ENCODE data around the gene ANKRD40. TPM values are rescaled to one million over a fixed set of nuclear protein-coding genes. Genes with fewer than 3 reads are reported as not detected.

Gene ANKRD40
- total and polyA plus RNA-seq, 9 of the 15 experiments (the other 6 are each of a cell fraction or from before 2014, with no cell fraction given): 9.0 to 28.9 (median 27.7) TPM

DNA sequence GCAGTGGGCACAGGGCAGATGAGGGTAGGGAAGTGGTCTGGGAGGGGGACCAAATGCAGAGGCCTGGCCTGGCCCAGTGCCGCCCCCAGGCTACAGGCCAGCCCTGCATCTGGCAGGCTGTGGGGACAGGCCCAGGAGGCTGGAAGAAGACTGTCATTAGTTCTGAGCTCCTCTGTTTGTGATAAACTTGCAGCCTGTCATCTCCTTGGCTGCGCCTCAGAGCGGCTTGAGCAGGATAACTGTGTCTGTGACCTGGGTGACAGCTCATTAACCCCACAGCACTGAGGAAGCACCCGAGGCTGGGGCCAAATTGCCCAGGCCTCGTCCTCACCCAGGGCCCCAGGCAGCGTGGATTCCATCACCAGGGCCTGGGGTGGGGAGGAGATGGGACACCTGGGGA lies 49.1 kb downstream of the ANKRD40 start (continued):
- TF ChIP-seq, protein P1, sequence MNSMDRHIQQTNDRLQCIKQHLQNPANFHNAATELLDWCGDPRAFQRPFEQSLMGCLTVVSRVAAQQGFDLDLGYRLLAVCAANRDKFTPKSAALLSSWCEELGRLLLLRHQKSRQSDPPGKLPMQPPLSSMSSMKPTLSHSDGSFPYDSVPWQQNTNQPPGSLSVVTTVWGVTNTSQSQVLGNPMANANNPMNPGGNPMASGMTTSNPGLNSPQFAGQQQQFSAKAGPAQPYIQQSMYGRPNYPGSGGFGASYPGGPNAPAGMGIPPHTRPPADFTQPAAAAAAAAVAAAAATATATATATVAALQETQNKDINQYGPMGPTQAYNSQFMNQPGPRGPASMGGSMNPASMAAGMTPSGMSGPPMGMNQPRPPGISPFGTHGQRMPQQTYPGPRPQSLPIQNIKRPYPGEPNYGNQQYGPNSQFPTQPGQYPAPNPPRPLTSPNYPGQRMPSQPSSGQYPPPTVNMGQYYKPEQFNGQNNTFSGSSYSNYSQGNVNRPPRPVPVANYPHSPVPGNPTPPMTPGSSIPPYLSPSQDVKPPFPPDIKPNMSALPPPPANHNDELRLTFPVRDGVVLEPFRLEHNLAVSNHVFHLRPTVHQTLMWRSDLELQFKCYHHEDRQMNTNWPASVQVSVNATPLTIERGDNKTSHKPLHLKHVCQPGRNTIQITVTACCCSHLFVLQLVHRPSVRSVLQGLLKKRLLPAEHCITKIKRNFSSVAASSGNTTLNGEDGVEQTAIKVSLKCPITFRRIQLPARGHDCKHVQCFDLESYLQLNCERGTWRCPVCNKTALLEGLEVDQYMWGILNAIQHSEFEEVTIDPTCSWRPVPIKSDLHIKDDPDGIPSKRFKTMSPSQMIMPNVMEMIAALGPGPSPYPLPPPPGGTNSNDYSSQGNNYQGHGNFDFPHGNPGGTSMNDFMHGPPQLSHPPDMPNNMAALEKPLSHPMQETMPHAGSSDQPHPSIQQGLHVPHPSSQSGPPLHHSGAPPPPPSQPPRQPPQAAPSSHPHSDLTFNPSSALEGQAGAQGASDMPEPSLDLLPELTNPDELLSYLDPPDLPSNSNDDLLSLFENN (IDR thresholded peaks at IDR 0.05; ENCODE audit: low read depth in 2 of 2, low read length in 2 of 2): no peak
- TF ChIP-seq ADNP (tag; IDR thresholded peaks at IDR 0.05): no peak
- TF ChIP-seq PBX2 (CRISPR knock-in tag; IDR thresholded peaks at IDR 0.05; ENCODE audit: low read depth): no peak
- TF ChIP-seq PBX2 (tag; conservative IDR thresholded peaks at IDR 0.05; ENCODE audit: low read depth): peak; percentile 31; the same call in 1 of the 2 replicates
- TF ChIP-seq ZEB2 (IDR thresholded peaks at IDR 0.05): no peak
- TF ChIP-seq FOS (IDR thresholded peaks at IDR 0.05; ENCODE audit: extremely low read depth, insufficient read length): no peak
- TF ChIP-seq DNMT1 (IDR thresholded peaks at IDR 0.05): no peak
- TF ChIP-seq ZNF212 (CRISPR knock-in tag; IDR thresholded peaks at IDR 0.05): no peak
- no peak for TF ChIP-seq NR2C2 (CRISPR knock-in tag; IDR thresholded peaks at IDR 0.05)
- TF ChIP-seq NR2C2 (tag; IDR thresholded peaks at IDR 0.05): 0 out of 2 replicates have a peak, but pooled peaks have one; percentile 32
- no peak for TF ChIP-seq ZNF175 (CRISPR knock-in tag; IDR thresholded peaks at IDR 0.05; ENCODE audit: low read depth)
- no peak for TF ChIP-seq ZNF77 (CRISPR knock-in tag; IDR thresholded peaks at IDR 0.05)
